GM19395 (cell line): ENCODE measurements around the gene KCNMB2.

Experiments
- ATAC-seq: cut with Tn5 transposase; IDR thresholded peaks from one replicate; pipeline ENCODE4 v1.9.1; 2021; ENCODE audit warnings: mild to moderate bottlenecking, moderate library complexity; ENCODE audit not compliant: unreplicated experiment

Gene KCNMB2

DNA sequence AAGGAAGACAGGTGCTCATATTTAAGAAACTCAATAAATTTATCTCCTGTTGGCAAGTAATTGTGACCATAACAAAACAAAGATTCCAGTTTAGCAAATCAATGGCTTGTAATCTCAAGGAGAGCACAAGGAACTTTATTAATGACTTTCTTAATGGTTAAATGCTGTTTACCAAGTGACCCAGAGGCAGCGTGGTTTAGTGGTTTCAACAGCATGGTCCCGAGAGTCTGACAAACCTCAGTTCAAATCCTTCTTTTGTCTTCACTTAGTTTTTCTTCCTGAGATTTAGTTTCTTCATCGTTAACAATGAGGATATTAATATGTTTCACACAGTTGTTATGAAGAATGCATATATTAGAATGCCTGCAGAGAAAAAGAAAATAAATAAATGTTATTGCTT lies 212.6 kb downstream of the KCNMB2 start:
- ATAC-seq, result no peak

DNA sequence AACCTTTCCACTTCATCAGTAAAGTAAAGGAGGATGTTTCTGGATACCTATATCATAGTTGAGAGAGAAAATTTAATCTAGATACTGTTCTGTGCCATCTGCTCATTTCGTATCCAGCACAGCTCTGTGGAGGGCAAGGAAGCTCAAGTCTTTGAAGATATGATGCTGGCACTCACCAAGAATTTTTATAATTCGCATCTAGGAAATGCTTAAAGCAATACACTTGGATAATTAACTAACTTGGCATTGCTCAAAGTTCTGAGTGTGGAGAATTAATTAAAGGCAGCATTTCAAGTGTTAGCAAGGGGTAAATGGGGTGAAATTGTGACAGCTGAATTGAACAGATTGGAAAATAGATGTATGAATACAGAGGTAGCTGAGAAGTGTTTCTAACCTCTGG lies 213.2 kb downstream of the KCNMB2 start:
- ATAC-seq, result no peak

DNA sequence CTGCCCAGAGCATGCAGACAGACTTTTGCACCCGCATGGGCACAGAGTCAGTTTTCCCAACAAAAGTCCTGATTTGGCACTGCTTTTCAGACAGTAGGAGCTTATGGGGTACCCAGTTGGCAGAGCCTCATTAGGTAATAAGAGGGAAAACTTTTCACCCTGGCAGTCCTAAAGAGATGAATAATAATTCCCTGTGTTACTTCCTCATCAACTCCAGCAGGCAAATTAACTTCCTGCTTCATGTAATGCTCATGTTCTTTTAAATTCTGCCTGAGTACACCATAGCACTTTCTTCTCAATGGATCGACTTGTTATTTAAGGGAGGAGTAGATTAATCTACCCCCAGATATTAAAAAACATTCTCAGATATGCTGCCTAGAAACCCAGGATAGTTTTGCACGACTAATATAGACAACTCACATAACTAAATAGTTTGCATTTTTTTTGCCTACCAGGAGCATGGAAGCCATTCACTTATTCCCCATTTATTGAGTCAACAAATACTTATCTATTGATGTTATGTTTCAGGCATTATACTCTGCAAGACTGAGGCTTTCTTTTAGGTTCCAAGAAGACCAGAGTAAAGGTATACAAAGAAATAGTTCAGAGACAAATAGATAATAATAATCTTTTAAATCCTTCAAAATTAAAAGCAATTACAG lies 214.5 kb downstream of the KCNMB2 start:
- ATAC-seq, result no peak

DNA sequence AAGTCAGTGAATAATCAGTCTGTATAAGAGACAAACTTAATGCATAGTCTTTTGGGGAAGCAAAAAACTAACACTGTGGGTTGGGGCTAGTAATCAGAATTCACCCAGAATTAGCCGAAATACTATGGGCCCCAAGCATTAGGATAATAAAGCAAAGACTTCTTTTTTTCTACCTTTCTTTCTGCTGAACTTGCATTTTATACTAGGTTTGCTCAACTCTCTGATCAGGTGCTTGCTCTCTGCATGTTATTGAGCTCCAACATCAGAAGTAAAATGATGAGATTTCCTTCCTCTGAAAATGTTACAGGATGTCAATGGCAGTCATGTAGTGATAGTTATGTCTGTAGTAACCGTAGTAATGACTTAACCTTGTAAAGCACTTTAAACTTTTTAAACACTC lies 216.6 kb downstream of the KCNMB2 start:
- ATAC-seq, result no peak

DNA sequence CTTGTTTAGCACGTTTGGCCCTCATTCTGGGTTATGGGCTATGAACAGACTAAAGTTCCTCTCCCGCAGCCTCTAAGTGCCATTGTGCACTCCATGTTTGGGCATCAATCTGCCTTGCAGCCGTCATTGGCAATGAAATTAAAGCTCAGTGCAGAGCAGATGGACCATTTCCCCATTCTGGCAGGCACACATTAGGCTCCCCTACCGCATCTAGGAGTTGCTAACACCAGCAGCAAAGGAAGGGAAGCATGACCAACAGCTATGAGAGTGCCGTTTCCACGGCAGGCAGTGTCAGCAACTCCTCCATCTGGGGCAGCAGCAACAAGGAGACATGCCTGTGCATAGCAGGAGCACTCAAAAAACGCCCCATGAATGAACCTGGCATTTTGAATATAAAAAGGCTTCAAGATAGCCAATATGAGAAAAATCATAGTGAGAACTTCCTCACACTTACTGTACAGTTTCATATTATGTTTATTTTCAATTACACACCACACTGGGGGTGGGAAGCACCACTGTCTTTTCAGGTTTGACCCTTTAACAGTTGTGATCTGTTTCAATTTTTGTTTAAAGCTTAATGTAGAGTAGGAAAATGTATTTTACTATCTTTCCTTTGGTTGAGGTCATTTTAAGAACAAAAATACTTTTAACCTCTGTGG lies 218.7 kb downstream of the KCNMB2 start:
- ATAC-seq, result no peak

DNA sequence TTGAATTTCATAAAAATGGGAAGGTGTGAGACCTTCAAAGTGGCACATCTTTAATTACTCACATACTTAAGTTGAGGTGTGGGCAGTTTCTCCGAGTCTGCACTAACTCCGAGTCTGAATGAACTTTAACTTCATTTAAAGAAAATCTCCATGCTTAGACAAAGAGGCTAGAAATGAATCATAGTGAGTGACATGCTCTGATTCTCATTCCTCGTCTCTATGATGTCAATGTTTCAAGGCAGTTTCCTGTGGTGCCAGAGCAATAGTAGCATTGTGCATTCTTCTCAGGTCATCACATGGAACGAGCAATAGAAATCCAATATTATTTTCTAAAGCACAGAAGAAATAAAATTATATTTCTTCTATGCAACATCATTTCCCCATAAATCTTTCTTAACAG lies 224.8 kb downstream of the KCNMB2 start:
- no peak for ATAC-seq

DNA sequence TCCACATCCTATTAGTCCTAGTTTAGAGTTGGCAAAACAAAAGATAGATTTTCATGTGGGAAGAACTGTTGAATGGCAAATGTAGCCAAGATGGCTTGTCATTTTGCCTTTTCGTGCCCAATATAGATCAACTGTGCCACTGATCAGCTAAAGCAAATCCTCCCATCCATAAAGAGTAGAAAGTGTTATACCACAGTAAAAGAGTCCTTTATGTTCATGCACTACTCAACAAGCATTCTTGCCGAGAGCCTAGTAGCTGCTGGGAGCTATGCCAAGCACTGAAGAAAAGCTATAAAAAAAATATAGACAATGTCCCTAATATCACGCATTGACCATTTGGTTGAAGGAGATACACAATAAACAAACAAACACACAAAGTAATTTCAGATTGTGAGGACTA lies 225.2 kb downstream of the KCNMB2 start:
- ATAC-seq, result no peak

DNA sequence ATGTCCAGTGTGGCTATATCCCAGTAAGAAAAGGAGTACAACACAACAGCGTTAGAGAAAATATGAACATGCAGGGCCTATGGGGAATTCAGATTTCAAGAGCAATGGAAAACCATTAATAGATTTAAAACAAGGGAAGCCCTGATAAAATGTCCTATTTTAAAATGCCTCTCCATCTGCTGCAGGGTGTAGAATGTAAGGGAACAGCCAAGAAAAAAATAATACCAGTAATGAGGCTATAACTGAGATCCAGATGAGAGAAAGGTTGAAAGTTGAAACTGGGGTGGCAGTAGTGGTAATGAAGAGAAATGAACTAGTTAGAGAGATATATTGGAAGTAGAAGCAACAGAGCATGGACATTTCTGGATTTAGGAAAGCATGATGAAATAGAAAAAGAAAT lies 226.1 kb downstream of the KCNMB2 start:
- no peak for ATAC-seq

DNA sequence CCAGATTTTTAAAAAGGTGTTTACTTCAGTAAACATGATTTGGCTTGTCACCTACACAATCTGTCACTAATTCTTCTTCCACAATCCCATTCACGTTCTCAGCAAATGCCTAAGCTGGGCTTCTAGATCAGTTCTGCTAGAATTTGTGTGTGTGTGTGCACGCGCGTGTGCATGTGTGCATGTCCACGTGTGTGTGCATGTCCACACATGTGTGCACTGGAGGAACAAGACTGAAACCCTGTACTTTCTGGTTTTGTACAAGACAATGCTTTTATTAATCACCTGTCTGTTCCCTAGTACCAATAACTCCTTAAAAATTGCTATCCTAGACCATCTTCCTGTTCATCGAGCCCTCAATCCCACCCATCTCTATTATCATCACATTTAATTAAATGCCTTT lies 229.2 kb downstream of the KCNMB2 start:
- ATAC-seq, result no peak

DNA sequence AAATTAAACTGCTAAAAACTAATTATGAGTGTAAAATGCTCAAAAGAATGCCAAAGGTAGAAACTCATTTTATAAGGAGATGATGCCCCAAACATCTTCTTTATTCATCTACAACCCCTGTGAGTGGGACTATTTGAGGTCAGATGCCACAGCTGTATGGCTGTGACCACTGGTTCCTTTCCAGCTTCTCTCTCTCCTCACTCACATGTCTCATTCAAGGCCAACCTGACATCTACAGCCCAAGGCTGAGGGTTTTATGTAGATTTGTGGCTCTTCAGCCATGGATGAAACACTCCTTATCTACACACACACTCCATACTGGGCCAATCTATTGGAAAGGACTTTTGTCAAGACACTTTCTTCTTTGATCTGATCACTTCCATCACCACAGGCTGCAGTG lies 231.3 kb downstream of the KCNMB2 start:
- no peak for ATAC-seq

DNA sequence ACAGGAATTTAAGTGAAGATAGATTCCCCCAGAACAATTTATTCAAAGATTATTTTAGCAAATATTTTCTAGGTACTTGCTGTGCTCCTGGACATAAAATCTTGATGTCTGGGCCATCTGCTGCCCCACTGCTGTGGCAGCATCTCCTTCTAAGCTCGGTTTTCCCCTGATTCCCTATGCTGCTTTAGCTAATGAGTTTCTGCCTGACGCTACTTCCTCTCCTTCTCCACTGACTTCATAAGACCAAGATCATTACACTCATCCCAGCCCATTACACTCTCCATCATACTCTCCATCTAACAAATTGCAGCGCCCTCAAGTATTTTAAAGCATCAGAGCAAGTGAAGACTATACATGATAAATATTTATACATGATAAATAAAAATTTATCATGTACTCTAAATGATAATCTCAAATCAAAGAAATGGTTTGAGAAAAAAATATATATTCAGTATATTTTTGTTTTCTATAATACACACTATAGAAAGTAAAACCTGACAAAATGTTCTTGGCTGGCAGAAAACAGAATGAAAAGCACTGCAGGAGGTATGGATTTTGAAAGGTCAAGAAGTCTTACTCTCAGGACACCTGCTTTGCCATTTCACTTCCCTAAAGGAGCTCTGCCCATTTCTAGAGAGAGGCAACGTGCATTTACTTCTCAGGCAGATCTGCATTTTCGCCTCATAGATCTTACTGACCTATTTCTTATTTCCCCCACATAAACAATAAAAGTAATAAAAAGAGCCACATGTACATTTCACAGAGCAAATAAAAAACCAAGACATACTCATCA lies 232.0 kb downstream of the KCNMB2 start:
- ATAC-seq, result peak; percentile 90

DNA sequence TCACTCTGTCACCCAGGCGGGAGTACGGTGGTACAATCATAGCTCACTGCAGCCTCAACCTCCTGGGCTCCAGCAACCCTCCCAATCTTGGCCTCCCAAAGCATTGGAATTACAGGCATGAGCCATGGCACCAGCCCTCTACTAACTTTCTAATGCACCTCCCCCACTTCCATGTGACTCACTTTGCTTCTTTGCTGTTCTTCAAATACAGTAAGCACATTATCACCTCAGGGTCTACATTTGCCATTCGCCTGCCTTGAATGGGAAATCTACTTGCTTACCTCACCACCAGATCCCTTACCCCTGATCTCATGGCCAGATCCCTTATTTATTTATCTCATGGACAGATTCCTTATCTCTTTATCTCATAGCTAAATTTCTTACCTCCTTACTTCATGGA lies 235.3 kb downstream of the KCNMB2 start:
- no peak for ATAC-seq

DNA sequence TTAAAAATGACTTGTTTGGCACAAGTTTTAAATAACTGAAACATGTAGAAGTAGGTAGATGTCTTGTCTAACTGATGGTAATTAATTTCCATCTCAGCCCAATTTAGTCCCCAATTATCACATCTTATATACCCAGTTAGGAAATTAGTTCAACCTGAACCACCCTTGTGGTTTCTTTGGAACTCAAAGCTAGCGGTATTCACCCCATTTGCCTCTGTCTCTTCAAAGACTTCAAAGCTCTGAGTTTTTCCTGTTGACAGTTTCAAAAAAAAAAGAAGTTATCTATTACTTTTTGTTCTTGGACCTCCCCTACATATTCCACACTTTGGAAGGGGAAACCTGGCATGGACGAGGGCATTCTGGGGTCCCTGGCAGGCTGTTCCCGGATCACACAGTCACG lies 236.5 kb downstream of the KCNMB2 start:
- ATAC-seq, result no peak

DNA sequence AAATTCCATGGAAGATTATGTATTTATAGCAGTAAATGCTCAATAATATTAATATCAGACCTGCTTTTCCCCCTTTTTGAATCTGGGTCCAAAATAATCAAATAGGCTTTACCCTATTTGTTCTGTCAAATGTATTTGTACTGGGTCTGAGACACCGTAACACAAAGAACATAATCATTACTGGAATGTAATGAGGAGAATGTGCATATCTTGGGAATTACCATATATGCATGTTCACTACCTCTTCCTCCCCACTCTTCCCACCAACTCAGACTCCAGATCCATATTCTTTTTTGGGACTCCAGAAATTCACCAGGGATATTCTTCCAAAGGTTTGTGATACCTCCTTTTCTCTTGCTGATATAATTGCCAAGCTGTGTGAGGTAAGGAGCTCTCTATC lies 237.1 kb downstream of the KCNMB2 start:
- no peak for ATAC-seq

DNA sequence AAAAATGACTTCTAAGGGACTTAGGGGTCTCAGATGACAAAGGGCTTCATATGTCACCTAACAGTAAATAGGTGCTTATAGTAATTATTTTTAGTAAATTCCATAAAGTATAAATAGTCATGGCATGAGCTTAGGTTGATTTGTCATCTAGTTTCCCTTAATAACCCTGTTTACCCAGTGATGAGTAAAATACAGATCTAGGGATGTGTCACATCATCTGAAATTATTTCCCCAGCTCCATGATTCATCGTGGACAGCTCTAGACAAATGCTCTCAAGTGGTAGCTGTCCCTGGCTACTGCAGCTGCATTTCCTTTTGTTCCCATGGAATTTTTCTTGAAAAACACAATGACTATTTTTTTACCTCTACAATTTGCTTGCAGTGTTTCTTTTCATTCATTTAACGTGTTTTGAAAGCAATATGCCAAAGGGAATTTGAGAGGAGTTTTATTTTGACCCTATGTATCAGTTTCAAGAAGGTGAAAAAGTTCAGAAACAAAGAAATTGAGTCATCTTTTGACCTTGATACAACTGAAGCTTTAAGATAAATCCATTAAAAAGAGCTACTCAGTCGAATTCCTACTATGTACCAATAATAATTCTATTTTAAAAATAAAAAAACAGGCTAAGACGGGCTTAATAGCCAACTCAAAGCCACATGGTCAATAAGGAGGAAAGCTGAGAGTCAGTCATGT lies 241.6 kb downstream of the KCNMB2 start:
- peak; percentile 77 for ATAC-seq

DNA sequence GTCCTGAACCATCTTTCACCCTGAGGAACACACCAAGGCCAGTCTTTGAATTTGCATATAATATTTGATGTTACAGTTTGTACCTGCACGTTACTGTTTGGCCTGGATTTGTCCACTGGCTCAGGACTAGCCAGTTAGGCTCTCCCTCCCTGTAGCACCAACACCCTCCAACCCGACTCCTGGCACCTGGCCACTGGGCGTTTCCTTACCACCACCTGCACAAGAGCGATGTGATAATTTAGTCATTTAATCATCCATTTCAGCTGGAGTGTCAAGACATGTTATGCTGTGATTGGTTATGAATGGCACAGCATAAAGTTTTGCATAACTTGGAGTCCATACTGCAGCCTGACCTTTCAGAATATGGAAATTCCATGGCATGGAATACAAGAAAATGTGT lies 242.4 kb downstream of the KCNMB2 start:
- no peak for ATAC-seq

DNA sequence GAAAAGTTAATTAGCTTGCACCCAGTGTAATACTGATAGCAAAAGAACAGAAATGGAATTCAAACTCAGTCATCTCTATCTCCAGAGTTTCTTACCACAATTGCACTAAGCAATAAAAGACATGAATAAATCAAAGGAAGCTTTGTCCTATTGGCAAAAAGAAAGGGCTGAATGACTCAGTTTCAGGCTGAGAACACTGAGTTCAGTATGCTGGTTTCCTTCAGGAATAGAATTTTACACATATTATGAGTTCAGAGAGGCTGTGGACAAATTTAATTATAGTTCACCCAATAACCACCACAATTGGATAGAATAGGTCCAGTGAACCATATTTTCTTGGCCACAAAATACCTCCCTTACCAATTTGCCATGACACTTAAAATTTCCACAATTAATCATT lies 249.7 kb downstream of the KCNMB2 start:
- ATAC-seq, result no peak

DNA sequence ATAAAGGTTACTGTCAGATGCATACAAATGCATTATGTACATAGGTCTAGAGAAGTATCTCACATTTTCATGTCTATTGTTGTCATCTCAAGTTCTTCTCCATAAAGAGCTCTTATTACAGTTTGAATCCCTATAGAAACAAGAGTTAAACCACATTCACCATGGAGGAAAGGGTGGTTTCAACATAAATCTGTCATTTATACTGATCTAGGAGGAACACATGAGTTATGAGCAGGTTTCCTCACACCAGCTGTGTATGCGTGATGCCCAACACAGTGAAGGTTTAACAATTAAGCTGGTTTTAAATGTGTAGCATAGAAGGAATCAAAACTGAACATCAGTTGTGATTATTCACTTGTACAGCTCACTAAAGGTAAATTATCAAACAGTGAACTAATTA lies 251.7 kb downstream of the KCNMB2 start:
- no peak for ATAC-seq

DNA sequence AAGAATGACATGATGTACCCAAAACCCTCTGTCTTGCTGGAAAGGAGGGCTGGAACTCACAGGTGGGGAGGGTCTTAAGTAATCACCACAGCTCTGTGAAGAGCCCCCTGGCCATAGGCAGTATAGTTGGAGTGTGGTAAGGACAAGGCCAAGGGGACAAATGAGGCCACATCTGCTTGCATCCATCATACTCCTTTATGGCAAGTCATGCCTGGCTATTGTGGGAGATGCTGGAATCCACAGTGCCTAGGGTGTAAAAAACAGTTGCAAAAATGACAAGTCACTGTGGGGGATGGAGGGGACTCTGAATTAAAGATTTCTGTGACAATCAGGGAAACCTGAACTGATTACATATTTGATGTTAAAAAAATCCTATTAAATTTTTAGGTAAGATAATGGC lies 258.5 kb downstream of the KCNMB2 start:
- no peak for ATAC-seq

DNA sequence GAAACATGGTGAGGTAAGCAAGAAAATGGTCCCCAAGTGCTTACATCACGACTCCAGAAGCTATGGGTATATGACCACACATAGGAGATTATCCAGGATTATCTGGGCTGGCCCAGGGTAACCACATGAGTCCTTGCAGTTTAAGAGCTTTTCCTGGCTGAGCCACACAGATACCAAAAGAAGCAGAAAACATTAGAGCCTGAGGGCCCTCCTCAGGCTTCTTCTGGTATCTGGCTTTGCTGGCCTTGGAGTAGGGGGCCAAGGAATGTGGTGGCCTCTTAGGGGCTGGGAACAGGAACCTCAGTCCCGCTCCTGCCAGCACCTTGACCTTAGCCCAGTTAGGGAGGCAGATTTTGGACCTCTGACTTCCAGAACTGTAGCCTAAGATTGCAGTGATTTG lies 259.1 kb downstream of the KCNMB2 start:
- no peak for ATAC-seq

DNA sequence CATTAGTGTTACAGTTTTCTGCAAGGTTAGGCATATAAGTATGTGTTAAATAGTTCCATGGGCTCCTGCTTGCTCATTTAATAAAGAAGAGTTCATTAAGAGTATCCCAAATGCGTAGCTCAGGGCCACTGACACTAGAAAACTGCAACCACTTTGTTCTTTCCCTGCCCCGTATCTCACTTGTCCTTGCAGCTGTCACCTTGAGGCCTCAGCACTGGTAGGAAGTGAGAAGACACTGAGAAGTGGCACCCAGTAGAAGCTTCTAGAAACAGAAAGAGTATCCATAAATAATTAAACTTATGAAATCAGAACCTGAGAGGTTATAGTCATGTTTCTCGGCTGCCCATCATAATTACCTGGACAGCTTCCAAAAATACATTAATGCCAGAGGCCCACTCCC lies 266.0 kb downstream of the KCNMB2 start:
- peak; percentile 59 for ATAC-seq
